Effector memory CD8-positive, alpha-beta T cell (primary cell): ENCODE measurements around the gene FOXM1.

Experiments used
- ATAC-seq: fragments of 150-1000 bp; cut with Tn5 transposase; replicated peaks from 2 replicates; pipeline ENCODE4 v1.10.0; 2021; ENCODE audit warnings: mild to moderate bottlenecking, moderate library complexity
- DNase-seq, 3 experiments: peaks; one replicate each; pipeline ENCODE4 v3.0.0; 2021
- H3K27ac Mint-ChIP-seq, 2 donors: one replicate each; pipeline ENCODE4 v1.8.0; 2022; ENCODE audit warnings: mild to moderate bottlenecking in 2 of 2, mixed read lengths in 2 of 2, moderate library complexity in 2 of 2
- H3K27me3 Mint-ChIP-seq, 2 donors: one replicate each; pipeline ENCODE4 v1.8.0; 2022; ENCODE audit warnings: mixed read lengths in 2 of 2
- H3K36me3 Mint-ChIP-seq: one replicate; pipeline ENCODE4 v1.8.0; 2022; ENCODE audit warnings: mild to moderate bottlenecking, moderate library complexity, mixed read lengths; ENCODE audit not compliant: insufficient read depth
- H3K4me1 Mint-ChIP-seq, 2 donors: one replicate each; pipeline ENCODE4 v1.8.0; 2022; ENCODE audit warnings: low read depth in 2 of 2, mixed read lengths in 2 of 2
- H3K4me3 Mint-ChIP-seq, 2 donors: one replicate each; pipeline ENCODE4 v1.8.0; 2022; ENCODE audit warnings: mild to moderate bottlenecking in 2 of 2, mixed read lengths in 2 of 2, moderate library complexity in 2 of 2
- H3K9me3 Mint-ChIP-seq, 2 donors: one replicate each; pipeline ENCODE4 v1.8.0; 2022; ENCODE audit warnings: mixed read lengths in 2 of 2

Gene FOXM1

DNA sequence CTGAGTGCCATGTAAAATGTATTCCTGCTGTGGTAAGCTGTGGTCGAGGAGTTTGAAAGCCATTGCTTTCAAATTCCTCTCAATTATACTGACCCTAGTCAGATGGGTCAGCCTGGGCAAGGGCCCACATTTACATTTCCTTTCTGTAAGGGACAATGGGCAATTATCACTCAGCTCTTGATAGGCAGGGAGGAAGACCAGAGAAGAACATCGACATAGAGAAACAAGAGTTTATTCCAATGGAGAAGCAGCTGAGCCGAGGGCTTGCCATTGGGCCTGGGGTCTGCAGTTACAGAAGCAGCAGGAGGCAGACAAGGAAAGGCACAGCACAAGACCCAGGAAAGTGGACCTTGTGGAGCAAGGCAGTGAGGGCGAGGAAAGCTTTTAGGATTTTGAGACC is 51.8 kb downstream of the FOXM1 start:
- Mint-ChIP-seq H3K9me3 (no peaks in the 10 kb centered on the region), H3K27ac (peak overlapping the region in 1 of 2 donors; percentile 32), H3K36me3 (peaks cover 60% of the 10 kb centered on the region), H3K4me1 (peaks cover 0 to 2% of the 10 kb centered on the region in 2 donors), H3K27me3 (no peaks in the 10 kb centered on the region), H3K4me3 (no peak overlapping the region)
- no peak for ATAC-seq
- no peak for DNase-seq

DNA sequence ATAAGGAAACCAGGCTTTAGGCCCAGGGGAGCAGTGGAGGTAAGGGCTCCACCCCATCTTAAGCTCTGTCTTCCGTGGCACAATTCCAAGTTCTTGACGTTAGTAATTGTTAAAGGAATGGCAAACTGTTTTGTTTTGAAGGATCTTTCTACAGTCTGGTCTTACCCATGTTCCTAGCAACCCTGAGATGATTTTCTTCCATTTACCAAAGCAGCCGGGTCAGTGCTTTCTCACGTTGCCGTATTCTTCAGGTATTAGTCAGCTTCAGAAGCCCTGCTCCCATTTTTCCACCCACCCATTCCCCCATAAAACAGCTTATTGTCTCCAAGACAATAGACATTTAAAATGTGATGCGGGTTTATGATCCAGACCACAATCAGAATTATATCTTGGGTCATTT is 52.4 kb downstream of the FOXM1 start:
- DNase-seq (no peak), ATAC-seq (no peak)
- H3K4me3 Mint-ChIP-seq = no peak overlapping the region
- H3K27ac Mint-ChIP-seq = peak overlapping the region in 1 of 2 donors; percentile 32
- H3K4me1 Mint-ChIP-seq = peaks cover 2 to 3% of the 10 kb centered on the region in 2 donors
- no peaks in the 10 kb centered on the region for H3K27me3 Mint-ChIP-seq
- no peaks in the 10 kb centered on the region for H3K9me3 Mint-ChIP-seq
- H3K36me3 Mint-ChIP-seq = peaks cover 59% of the 10 kb centered on the region

DNA sequence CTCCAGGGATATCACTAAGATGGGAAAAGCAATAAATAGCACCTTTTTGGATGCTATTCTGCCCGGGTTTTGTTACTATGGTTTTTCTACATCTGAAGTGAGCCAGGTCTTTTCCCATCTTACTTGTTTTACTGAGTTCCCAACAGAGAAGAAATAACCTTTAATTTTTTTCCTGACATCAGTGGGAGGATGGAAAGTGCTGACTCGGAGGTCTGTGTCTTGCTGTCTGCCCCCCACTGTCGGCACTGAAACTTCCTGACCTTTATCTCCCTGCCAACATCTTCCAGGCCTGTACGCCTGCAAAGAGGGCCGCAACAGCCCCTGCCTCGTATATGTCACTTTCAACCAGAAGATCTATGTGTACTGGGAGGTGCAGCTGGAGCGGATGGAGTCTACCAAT is 53.5 kb downstream of the FOXM1 start:
- Mint-ChIP-seq H3K27ac (peak overlapping the region in 1 of 2 donors; percentile 32), H3K9me3 (no peaks in the 10 kb centered on the region), H3K4me3 (no peak overlapping the region), H3K27me3 (no peaks in the 10 kb centered on the region), H3K36me3 (peaks cover 64% of the 10 kb centered on the region), H3K4me1 (peaks cover 2 to 4% of the 10 kb centered on the region in 2 donors)
- no peak for ATAC-seq
- DNase-seq = no peak

GRCh38 chr12:2820432-2820831 is 56.5 kb downstream of the FOXM1 start:
- no peaks in the 10 kb centered on the region for H3K9me3 Mint-ChIP-seq
- H3K27me3 Mint-ChIP-seq = no peaks in the 10 kb centered on the region
- ATAC-seq (no peak), DNase-seq (no peak)
- H3K36me3 Mint-ChIP-seq = peaks cover 63% of the 10 kb centered on the region
- H3K4me1 Mint-ChIP-seq = peaks cover 4 to 6% of the 10 kb centered on the region in 2 donors
- peak overlapping the region in 1 of 2 donors; percentile 71 for H3K27ac Mint-ChIP-seq
- no peak overlapping the region for H3K4me3 Mint-ChIP-seq

- Mint-ChIP-seq H3K4me1 (peaks cover 6 to 10% of the 10 kb centered on the region in 2 donors), H3K27me3 (no peaks in the 10 kb centered on the region), H3K36me3 (peaks cover 60% of the 10 kb centered on the region), H3K4me3 (no peak overlapping the region), H3K9me3 (no peaks in the 10 kb centered on the region), H3K27ac (no peak overlapping the region)
- ATAC-seq = no peak
- no peak for DNase-seq
These were observed 57.2 kb downstream of the FOXM1 start for GRCh38 chr12:2819810-2820209.

DNA sequence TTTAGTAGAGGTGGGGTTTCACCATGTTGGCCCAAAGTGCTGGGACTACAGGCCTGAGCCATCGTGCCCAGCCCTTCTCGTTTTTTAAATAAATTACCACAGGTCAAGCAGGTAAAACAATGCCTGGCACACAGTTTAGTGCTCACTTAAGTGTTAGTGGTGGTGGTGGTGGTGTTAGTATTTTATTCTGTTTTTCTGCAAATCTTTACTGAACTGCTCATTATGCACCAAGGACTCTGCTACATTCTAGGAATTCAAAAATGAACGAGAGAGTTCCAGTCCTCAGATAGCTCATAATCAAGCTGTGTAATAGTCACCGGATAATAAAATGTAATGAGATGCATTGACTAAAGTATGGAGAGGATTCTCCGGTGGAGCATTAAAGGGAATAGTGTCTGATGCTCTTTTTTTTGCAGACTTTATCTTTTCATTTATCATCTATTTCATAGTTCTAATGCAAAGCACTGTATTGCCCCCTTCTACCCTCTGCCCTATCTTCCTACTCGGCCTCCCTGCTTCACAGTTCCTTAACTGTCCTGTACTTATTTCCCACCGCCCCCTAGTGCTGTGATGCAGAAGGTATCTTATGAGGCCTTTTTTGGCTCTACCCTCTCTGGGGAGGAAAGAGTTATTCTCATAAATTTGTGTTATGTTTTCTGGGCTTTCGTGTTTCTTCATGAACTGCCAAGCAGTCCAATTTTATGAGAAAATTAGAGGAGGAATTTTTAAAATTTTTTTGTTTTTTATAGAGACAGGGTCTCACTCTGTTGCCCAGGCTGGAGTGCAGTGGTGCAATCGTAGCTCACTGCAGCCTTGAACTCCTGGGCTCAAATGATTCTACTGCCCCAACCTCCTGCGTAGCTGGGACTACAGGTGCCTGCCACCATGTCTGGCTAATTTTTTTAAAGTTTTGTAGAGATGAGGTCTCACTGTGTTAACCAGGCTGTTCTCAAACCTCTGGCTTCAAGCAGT is 63.5 kb downstream of the FOXM1 start:
- peak in 2 of 3 experiments; percentile 29 for DNase-seq
- no peak for ATAC-seq
- H3K4me1 Mint-ChIP-seq = peaks cover 11 to 19% of the 10 kb centered on the region in 2 donors
- H3K9me3 Mint-ChIP-seq = no peaks in the 10 kb centered on the region
- peak overlapping the region; percentile 93 to 97 for H3K27ac Mint-ChIP-seq
- H3K36me3 Mint-ChIP-seq = peaks cover 38% of the 10 kb centered on the region
- peak overlapping the region; percentile 91 to 94 for H3K4me3 Mint-ChIP-seq
- H3K27me3 Mint-ChIP-seq = no peaks in the 10 kb centered on the region

DNA sequence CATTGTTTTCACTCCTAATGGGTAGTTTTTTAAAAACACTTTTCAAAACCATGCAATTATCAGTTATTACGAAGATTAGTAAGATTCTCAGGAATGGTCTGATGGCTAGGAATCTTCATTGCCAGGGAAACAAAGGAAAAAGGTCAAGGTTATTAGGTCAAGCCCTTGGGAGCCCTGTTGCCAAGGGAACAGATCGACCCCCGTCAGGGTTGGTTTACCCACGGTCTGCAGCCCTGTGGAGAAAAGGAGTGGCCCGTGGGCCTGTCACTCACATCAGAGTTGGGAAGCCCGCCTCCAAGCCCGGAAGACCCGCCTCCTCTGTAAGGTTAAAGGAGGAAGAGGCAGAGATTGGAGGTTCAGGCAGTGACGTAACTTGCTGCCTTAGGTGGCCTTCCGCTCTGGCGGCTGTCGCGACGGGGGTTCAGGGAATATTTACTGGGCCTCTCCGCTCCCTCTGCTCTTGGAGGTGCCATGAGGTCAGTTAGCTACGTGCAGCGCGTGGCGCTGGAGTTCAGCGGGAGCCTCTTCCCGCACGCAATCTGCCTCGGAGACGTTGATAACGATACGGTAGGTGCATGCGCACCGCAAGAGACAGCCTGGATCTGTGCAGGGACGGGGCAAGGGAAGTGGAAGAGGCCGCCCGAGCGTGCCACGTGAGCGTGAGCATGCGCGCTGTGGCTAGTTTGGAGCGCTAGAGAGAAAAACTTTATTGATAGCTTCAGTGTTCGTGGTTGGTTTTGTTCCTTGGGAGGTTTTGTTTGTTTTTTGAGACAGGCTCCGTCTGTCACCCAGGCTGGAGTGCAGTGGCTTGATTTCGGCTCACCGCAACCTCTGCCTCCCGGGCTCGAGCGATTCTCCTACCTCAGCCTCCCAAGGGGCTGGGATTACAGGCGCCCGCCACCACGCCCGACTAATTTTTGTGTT is 64.4 kb downstream of the FOXM1 start, which contains the start of gene ITFG2:
Gene ITFG2 (plus strand): TSS at position 379 of the 924 bp plus-strand sequence. CDS start 93 bp downstream, at position 472.
- Mint-ChIP-seq H3K9me3 (no peaks in the 10 kb centered on the region), H3K27me3 (no peaks in the 10 kb centered on the region), H3K27ac (peak within 1 kb of the TSS; percentile 93 to 97), H3K4me1 (peaks cover 11 to 14% of the 10 kb centered on the region in 2 donors), H3K4me3 (peak within 1 kb of the TSS; percentile 91 to 94), H3K36me3 (peaks cover 36% of the 10 kb centered on the region)
- ATAC-seq (peak; percentile 91), DNase-seq (peak; percentile 94 to 96 (median 94))

DNA sequence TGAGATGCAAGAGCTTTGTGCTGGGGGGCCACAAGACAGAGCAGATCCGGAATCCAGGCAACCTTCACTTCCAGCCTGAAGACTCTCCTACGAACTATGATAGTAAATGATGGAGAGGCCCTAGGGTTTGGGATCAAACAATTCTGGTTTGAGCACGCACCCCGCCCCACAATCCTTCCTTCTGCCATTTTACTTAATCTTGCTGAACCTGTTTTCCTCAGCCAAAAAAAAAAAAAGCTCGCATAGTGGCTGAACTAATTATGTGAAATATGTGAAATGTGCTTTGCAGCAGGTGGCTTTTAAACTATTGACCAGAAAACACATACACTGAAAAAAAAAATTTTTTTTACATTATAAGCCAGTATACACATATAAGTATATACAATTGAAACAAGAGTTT is 65.2 kb downstream of the FOXM1 start:
- Mint-ChIP-seq H3K27me3 (no peaks in the 10 kb centered on the region), H3K36me3 (peaks cover 31% of the 10 kb centered on the region), H3K9me3 (no peaks in the 10 kb centered on the region), H3K4me3 (peak overlapping the region; percentile 91 to 94), H3K4me1 (peaks cover 11 to 14% of the 10 kb centered on the region in 2 donors), H3K27ac (peak overlapping the region; percentile 93 to 97)
- DNase-seq (no peak), ATAC-seq (no peak)
